ENCODE results near the gene FBXW2. TPM values are rescaled to one million over a fixed set of nuclear protein-coding genes. Genes with fewer than 3 reads are reported as not detected.
A peak's percentile ranks its signal among the peaks of the same experiment; 100 is the strongest.

FBXW2 gene
- total and polyA plus RNA-seq, 8 donors = 47.9 to 93.4 (median 50.9) TPM

- TF ChIP-seq CTCF (IDR thresholded peaks at IDR 0.05) = no peak
- no peak overlapping the region for H3K27ac ChIP-seq
- H3K27me3 ChIP-seq = no peaks in the 10 kb centered on the region
- intact Hi-C loops (cut with DNase I) = no loop called here
- no peaks in the 10 kb centered on the region for H3K9me3 ChIP-seq
- no peak overlapping the region for H3K4me3 ChIP-seq
- H3K4me1 ChIP-seq = peaks cover 0 to 14% of the 10 kb centered on the region in 2 donors
- ATAC-seq = no peak
- peaks cover 10 to 94% of the 10 kb centered on the region in 2 donors for H3K36me3 ChIP-seq
- DNase-seq = no peak
Observed at GRCh38 chr9:120764476-120764875, 28.7 kb downstream of the FBXW2 start.

GRCh38 chr9:120761006-120761405, 32.2 kb downstream of the FBXW2 start:
- H3K27ac ChIP-seq = no peak overlapping the region
- H3K9me3 ChIP-seq = no peaks in the 10 kb centered on the region
- intact Hi-C loops (cut with DNase I) = no loop called here
- DNase-seq (no peak), ATAC-seq (no peak)
- no peak for TF ChIP-seq CTCF (IDR thresholded peaks at IDR 0.05)
- no peak overlapping the region for H3K4me3 ChIP-seq
- peaks cover 0 to 42% of the 10 kb centered on the region in 2 donors for H3K4me1 ChIP-seq
- no peaks in the 10 kb centered on the region for H3K27me3 ChIP-seq
- peaks cover 11 to 70% of the 10 kb centered on the region in 2 donors for H3K36me3 ChIP-seq

GRCh38 chr9:120759755-120760400, 33.3 kb downstream of the FBXW2 start:
- intact Hi-C loops (cut with DNase I) = loop anchor here in 1 of 2 donors (10.0 kb wide), 1 partner anchor 305 kb away; no protein-coding TSS in a partner anchor
- H3K27ac ChIP-seq = peak overlapping the region in 1 of 2 donors; percentile 81
- TF ChIP-seq CTCF (IDR thresholded peaks at IDR 0.05) = no peak
- no peaks in the 10 kb centered on the region for H3K9me3 ChIP-seq
- no peak overlapping the region for H3K4me3 ChIP-seq
- peaks cover 11 to 59% of the 10 kb centered on the region in 2 donors for H3K36me3 ChIP-seq
- no peak for ATAC-seq
- DNase-seq = no peak
- no peaks in the 10 kb centered on the region for H3K27me3 ChIP-seq
- peaks cover 0 to 51% of the 10 kb centered on the region in 2 donors for H3K4me1 ChIP-seq

- Histone ChIP-seq H3K4me1 (peaks cover 0 to 51% of the 10 kb centered on the region in 2 donors), H3K9me3 (no peaks in the 10 kb centered on the region), H3K27me3 (no peaks in the 10 kb centered on the region), H3K27ac (peak overlapping the region in 1 of 2 donors; percentile 81), H3K4me3 (no peak overlapping the region), H3K36me3 (peaks cover 5 to 46% of the 10 kb centered on the region in 2 donors)
- ATAC-seq = no peak
- no peak for TF ChIP-seq CTCF (IDR thresholded peaks at IDR 0.05)
- DNase-seq = no peak
- intact Hi-C loops (cut with DNase I) = loop anchor here in 1 of 2 donors (10.0 kb wide), 1 partner anchor 306 kb away; no protein-coding TSS in a partner anchor
Observed at GRCh38 chr9:120758544-120758943, 34.7 kb downstream of the FBXW2 start.

- Histone ChIP-seq H3K27ac (peak overlapping the region in 1 of 2 donors; percentile 81), H3K4me1 (peaks cover 0 to 51% of the 10 kb centered on the region in 2 donors), H3K27me3 (no peaks in the 10 kb centered on the region), H3K36me3 (peaks cover 3 to 34% of the 10 kb centered on the region in 2 donors), H3K4me3 (no peak overlapping the region), H3K9me3 (no peaks in the 10 kb centered on the region)
- no peak for DNase-seq
- no peak for ATAC-seq
- intact Hi-C loops (cut with DNase I) = loop anchor here in 1 of 2 donors (10.0 kb wide), 1 partner anchor 308 kb away; no protein-coding TSS in a partner anchor
- no peak for TF ChIP-seq CTCF (IDR thresholded peaks at IDR 0.05)
Observed at GRCh38 chr9:120757026-120757913, 35.9 kb downstream of the FBXW2 start.

Data from left lung (tissue), 10 donors.